Caco-2 (cell line): ENCODE data around the gene CCDC188. TPM values are rescaled to one million over a fixed set of nuclear protein-coding genes. Genes with fewer than 3 reads are reported as not detected.

Experiments
- BruUV-seq: library from RNA; stranded (reverse); fragments of 400-500 nt; replicated peaks from 2 replicates; lab custom pipeline; 2021; lab: Mats Ljungman, UMichigan
- CTCF ChIA-PET: fragments of 300-600 bp; sonication (Branson Sonifier 250); formaldehyde crosslinking; loops from one replicate; lab custom pipeline; 2022; ENCODE audit warnings: antibody characterized with exemption; lab: Charles Lee
- POLR2A ChIA-PET: fragments of 300-600 bp; sonication (Branson Sonifier 250); formaldehyde crosslinking; loops from one replicate; lab custom pipeline; 2022; ENCODE audit warnings: antibody characterized with exemption; lab: Charles Lee
- DNase-seq, 2 experiments: peaks; one replicate each; pipeline versions ENCODE4 v3.0.0 to v3.0.0-alpha.2; 2020 to 2022
- H3K27me3 ChIP-seq: replicated peaks from 2 replicates; pipeline ENCODE4 v1.6.0; 2011; ENCODE audit warnings: low read length; ENCODE audit not compliant: control insufficient read depth, insufficient read depth
- H3K36me3 ChIP-seq: 2 replicates; pipeline ENCODE4 v1.5.1; 2011; ENCODE audit warnings: low read length; ENCODE audit not compliant: control insufficient read depth, insufficient read depth
- H3K4me1 ChIP-seq: fragments of 250-450 bp; sonication (Bioruptor Pico); 2 replicates; pipeline ENCODE4 v1.5.1; 2020; ENCODE audit warnings: mild to moderate bottlenecking
- H3K4me3 ChIP-seq: 2 replicates; pipeline ENCODE4 v1.5.1; 2011; ENCODE audit warnings: low read depth, mild to moderate bottlenecking, control low read depth, low read length
- H3K9me3 ChIP-seq: fragments of 250-450 bp; sonication (Bioruptor Pico); 2 replicates; pipeline ENCODE4 v1.5.1; 2020; ENCODE audit warnings: mild to moderate bottlenecking, moderate library complexity
- H3K27ac Mint-ChIP-seq: one replicate; pipeline ENCODE4 v1.8.0; 2022; ENCODE audit warnings: mixed read lengths; ENCODE audit not compliant: unreplicated experiment
- H3K27me3 Mint-ChIP-seq: one replicate; pipeline ENCODE4 v1.8.0; 2022; ENCODE audit warnings: mixed read lengths; ENCODE audit not compliant: insufficient read depth, unreplicated experiment
- H3K36me3 Mint-ChIP-seq: one replicate; pipeline ENCODE4 v1.8.0; 2022; ENCODE audit warnings: mild to moderate bottlenecking, mixed read lengths; ENCODE audit not compliant: insufficient read depth, unreplicated experiment
- H3K4me1 Mint-ChIP-seq: one replicate; pipeline ENCODE4 v1.8.0; 2022; ENCODE audit warnings: low read depth, mixed read lengths; ENCODE audit not compliant: unreplicated experiment
- H3K4me3 Mint-ChIP-seq: one replicate; pipeline ENCODE4 v1.8.0; 2022; ENCODE audit warnings: mild to moderate bottlenecking, moderate library complexity, mixed read lengths; ENCODE audit not compliant: unreplicated experiment
- H3K9me3 Mint-ChIP-seq: one replicate; pipeline ENCODE4 v1.8.0; 2022; ENCODE audit warnings: mixed read lengths; ENCODE audit not compliant: unreplicated experiment
- CTCF ChIP-seq, 2 experiments: fragments of 200-600 bp in 1 of 2; IDR thresholded peaks; 1 replicate in 1 of 2; 2 replicates in 1 of 2; pipeline versions ENCODE4 v1.5.1 to v1.8.0; 2011 to 2022; ENCODE audit warnings: antibody characterized with exemption in 1 of 2, control low read depth in 1 of 2, inconsistent platforms in 1 of 2, low read depth in 1 of 2, low read length in 1 of 2, mild to moderate bottlenecking in 1 of 2, moderate library complexity in 1 of 2; ENCODE audit not compliant: insufficient read depth in 1 of 2, severe bottlenecking in 1 of 2, unreplicated experiment in 1 of 2
- intact Hi-C: fragments of 100-400 bp; cut with micrococcal nuclease; formaldehyde crosslinking; loops from one replicate; pipeline ENCODE4 v1.10.0; 2022; ENCODE audit not compliant: unreplicated experiment
- total RNA-seq: library from RNA; stranded (reverse); gene quantifications from 2 replicates; pipeline ENCODE4 v1.2.3, GENCODE V29; 2022

The CCDC188 gene
- total RNA-seq, 1 experiment from 2014 or later, result not detected

- Mint-ChIP-seq H3K36me3 (no peaks in the 10 kb centered on the region), H3K27me3 (no peaks in the 10 kb centered on the region), H3K9me3 (no peaks in the 10 kb centered on the region), H3K4me1 (no peaks in the 10 kb centered on the region), H3K27ac (no peak overlapping the region), H3K4me3 (no peak overlapping the region)
- no peaks in the 10 kb centered on the region for H3K9me3 ChIP-seq
- intact Hi-C loops, result no loop called here
- CTCF ChIA-PET, result no interaction called here
- no peak overlapping the region for H3K4me3 ChIP-seq
- POLR2A ChIA-PET, result no interaction called here
- no peaks in the 10 kb centered on the region for H3K4me1 ChIP-seq
- no TSS peak for BruUV-seq
- H3K36me3 ChIP-seq, result no peaks in the 10 kb centered on the region
- H3K27me3 ChIP-seq, result no peaks in the 10 kb centered on the region
- DNase-seq, result no peak
- TF ChIP-seq CTCF (IDR thresholded peaks at IDR 0.05; ENCODE audit: insufficient read depth in 1 of 2, low read depth in 1 of 2, low read length in 1 of 2, severe bottlenecking in 1 of 2, unreplicated experiment in 1 of 2), result no peak
Observed at GRCh38 chr22:20180640-20181039, 29.8 kb upstream of the CCDC188 start.

GRCh38 chr22:20180245-20180630 is 29.4 kb upstream of the CCDC188 start:
- peak; percentile 21 to 44 for TF ChIP-seq CTCF (IDR thresholded peaks at IDR 0.05; ENCODE audit: insufficient read depth in 1 of 2, low read depth in 1 of 2, low read length in 1 of 2, severe bottlenecking in 1 of 2, unreplicated experiment in 1 of 2)
- no peak for DNase-seq
- H3K27me3 ChIP-seq, result no peaks in the 10 kb centered on the region
- H3K36me3 ChIP-seq, result no peaks in the 10 kb centered on the region
- Mint-ChIP-seq H3K4me1 (no peaks in the 10 kb centered on the region), H3K9me3 (no peaks in the 10 kb centered on the region), H3K36me3 (no peaks in the 10 kb centered on the region), H3K4me3 (no peak overlapping the region), H3K27ac (no peak overlapping the region), H3K27me3 (no peaks in the 10 kb centered on the region)
- no peaks in the 10 kb centered on the region for H3K4me1 ChIP-seq
- intact Hi-C loops, result no loop called here
- H3K9me3 ChIP-seq, result no peaks in the 10 kb centered on the region
- H3K4me3 ChIP-seq, result no peak overlapping the region
- BruUV-seq, result no TSS peak
- ChIA-PET POLR2A (no interaction called here), CTCF (no interaction called here)

- DNase-seq, result no peak
- H3K4me1 Mint-ChIP-seq, result no peaks in the 10 kb centered on the region
- Histone ChIP-seq H3K4me3 (no peak overlapping the region), H3K36me3 (no peaks in the 10 kb centered on the region), H3K4me1 (no peaks in the 10 kb centered on the region), H3K27me3 (no peaks in the 10 kb centered on the region), H3K9me3 (no peaks in the 10 kb centered on the region)
- no peak for TF ChIP-seq CTCF (IDR thresholded peaks at IDR 0.05; ENCODE audit: insufficient read depth in 1 of 2, low read depth in 1 of 2, low read length in 1 of 2, severe bottlenecking in 1 of 2, unreplicated experiment in 1 of 2)
- H3K27me3 Mint-ChIP-seq, result no peaks in the 10 kb centered on the region
- no peaks in the 10 kb centered on the region for H3K36me3 Mint-ChIP-seq
- no peak overlapping the region for H3K27ac Mint-ChIP-seq
- POLR2A ChIA-PET, result no interaction called here
- H3K9me3 Mint-ChIP-seq, result no peaks in the 10 kb centered on the region
- intact Hi-C loops, result no loop called here
- CTCF ChIA-PET, result no interaction called here
- no peak overlapping the region for H3K4me3 Mint-ChIP-seq
- no TSS peak for BruUV-seq
Observed at GRCh38 chr22:20179455-20180244, 28.8 kb upstream of the CCDC188 start.
